HG03135 (cell line): Measurements from ENCODE around the gene DNASE1L2.

Experiments
- ATAC-seq: cut with Tn5 transposase; IDR thresholded peaks from one replicate; pipeline ENCODE4 v1.9.1; 2021; ENCODE audit warnings: mild to moderate bottlenecking, moderate library complexity; ENCODE audit not compliant: unreplicated experiment

Gene DNASE1L2

DNA sequence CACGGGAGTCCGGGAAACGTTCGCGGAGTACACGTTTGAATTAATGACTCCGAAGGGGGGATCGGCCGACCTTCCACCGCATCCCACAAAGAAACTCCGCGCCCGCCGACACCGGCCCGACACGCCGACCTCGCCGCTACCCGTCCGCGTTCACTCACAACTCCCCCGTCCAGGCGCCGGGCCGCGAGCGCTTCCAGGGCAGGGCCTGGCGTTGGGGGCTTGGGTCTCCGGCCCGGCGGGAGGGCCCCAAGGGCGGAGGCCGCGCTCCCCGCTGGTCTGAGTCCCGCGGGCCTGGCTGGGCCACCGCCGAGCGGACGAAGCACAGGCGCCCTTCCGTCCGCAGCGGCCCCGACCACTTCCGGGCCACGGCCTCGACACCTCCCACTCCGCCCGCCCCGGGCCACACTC lies 31.3 kb downstream of the DNASE1L2 start:
- ATAC-seq, result peak; percentile 51

DNA sequence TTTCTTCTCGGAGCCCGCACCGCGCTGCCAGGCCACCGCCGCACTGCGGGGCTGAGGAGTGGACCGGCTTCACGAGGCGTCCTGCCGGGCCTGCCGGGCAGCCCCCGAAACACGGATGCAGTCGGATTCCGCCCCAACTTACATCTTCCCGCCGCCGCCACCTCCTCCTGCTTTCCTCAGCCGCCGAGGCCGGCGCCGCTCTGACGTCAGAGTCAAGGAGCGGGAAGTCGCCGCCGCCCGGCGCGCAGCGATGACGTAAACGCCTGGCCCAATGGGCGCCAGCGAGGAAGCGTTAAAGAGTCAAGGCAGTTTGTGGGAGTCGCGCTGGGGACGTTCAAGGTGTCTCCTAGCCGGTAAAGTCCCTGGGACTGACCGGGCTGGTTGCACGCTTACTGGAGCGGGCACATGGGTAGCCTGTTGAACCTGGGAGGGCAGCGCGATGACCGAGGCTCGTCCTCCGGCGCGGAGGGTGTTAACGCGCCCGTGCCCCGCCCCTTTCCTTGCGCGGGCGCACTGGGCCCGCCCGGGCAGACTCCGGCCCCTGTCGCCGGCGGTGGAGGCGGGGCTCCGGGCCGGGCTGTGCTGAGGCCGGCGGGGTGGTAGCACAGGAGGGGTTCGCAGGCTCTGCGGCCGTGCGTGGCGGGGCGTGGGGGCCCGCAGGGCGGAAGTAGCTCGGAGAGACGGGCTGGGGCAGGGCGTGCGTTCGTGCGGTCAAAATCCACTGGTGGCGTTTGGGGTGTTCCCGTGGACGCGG lies 31.8 kb downstream of the DNASE1L2 start, which contains the start of gene RNPS1:
TSS of gene RNPS1 (minus strand) at position 214 of the 754 bp plus-strand sequence. CDS start 3,483 bp downstream, outside the sequence.
- peak; percentile 77 for ATAC-seq

DNA sequence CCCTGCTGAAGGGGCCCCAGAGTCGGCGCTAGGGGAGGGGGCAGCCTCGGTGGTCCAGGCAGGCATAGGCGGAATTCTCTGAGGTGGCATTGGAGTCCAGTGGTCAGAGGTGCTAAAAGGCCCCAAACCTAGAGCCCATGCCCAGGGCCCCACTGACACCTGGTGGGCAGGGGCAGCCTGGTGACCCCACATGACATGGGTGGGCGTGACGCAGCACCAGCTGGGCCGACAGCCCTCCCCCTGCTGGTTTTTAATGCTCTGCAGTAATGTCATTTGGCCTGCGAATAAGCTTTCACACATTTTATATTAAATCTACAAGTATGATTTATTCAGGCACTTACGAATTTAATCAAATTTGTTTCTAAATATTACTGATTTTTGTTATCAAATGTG lies 33.8 kb downstream of the DNASE1L2 start:
- ATAC-seq, result no peak

GRCh38 chr16:2270588-2271470 lies 34.6 kb downstream of the DNASE1L2 start:
- no peak for ATAC-seq

DNA sequence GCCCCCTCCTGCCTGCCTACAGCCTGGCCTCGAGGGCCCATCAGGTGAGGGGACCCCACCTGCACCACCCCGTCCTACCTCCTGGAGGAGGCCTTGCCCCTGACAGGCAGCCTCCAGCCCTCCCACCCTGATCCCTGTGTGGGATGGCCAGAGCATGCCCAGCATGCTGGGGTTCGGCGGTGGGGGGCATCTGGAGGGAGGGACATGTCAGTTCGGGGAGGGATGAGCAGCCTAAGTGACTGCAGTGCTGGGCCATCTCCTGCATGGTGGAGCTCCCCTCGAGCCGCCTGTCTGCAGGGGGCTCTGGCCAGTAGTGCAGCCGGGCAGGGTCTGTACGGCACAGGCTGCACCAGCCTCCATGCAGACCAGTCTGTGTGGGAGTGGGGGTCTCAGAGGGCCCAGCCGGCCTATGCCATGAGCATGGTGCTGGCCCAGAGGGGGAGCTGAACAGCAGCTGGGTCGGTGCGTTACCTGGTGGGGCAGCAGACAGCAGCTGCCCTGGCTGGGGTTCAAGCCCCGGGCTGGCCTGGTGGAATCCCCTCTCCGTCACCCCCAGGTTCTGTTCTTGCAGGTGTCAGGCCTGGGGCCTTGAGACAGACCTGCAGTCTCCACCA lies 35.7 kb downstream of the DNASE1L2 start:
- no peak for ATAC-seq

GRCh38 chr16:2273484-2273883 lies 37.2 kb downstream of the DNASE1L2 start:
- no peak for ATAC-seq

GRCh38 chr16:2273931-2274330 lies 37.7 kb downstream of the DNASE1L2 start:
- no peak for ATAC-seq

DNA sequence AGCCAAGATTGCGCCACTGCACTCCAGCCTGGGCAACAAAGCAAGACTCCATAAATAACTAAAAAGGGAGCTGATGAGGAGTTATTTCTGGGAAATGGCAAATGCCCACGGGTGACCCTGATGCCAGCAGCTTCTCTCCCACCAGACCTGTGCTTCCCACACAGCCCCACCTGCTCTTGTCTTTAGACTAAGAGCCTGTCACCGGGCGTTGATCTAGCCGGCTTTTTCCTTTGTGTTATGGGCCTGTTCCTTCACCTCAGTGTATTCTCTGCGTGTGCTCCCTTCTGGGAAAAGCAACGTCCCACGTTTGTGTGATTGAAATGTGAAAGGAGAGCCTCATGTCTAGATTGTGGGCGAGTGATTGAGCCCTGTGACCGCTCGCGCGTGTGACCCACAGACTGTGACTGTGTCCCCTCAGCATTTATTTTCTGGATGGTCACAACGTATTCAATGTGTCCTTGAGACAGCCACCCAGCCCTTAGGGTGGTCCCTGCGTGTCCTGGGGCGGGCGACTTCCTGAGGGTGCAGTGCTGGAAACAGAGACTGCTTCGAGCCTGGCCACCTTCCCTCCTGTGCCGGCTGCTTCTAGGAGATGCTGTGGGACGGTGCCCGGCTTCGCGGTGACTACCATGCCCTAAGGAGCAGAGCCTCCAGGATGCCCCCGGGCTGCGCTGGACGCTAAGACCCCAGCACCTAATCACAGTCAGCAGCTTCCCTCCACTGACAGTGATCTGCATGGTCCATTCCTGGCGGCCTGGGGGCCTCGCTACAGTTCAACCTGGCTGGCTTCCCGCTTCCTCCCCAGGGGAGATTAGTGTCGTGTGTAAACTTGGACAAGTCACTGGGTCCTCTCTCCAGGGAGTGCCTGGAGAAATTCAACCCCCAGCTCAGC lies 39.5 kb downstream of the DNASE1L2 start:
- no peak for ATAC-seq

DNA sequence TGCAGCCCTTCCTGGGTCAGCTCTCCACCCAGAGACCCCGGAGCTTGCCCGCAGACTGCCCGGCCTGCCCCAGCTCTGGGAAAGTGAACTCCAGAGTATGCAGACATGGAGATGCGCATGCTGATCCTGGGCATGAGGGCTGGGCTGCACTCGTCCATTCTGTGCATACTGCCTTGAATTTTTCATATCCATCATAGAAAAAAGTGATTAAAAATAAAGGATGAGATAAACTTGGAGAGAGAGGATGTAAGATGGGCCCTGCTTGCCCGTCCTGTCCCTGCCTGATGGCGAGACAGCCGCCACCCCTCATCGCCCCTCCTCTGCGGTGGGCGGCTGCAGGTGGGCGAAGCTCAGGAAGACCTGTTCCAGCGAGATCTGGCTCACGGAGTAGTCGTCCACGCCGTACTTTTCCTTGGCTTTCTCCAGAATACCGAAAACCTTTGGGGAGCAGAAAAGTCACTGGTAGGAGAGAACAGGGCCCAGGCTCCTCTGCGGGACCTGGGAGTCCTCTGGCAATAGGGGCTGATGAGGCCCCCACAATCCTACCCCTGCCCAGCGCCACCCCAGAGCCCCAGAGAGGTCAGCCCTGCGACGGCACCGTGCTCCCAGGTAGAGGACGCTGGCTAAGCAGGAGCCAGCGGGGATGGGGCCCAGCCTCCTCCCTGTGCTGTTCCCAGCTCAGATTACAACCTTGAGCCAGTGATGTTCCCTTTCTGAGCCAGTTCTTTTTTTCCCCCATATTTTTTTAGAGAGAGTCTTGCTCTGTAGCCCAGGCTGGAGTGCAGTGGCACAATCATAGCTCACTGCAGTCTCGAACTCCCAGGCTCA lies 40.3 kb downstream of the DNASE1L2 start:
- ATAC-seq, result no peak

- no peak for ATAC-seq
These were observed 41.4 kb downstream of the DNASE1L2 start for GRCh38 chr16:2277466-2278271.

DNA sequence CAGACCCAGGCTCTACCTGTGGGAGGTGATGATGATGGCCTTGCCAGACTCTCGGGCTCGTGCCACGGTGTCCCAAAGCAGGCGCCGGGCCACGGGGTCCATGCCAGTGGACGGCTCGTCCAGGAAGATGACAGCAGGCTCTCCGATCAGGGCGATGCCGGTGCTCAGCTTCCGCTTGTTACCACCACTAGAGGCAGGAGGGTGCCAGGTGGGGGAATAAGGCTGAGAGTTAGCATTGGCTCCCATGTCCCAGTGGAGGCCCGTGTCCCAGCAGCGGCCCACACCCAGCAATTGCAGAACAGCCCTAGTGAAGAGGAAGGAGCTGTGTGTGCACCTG lies 42.0 kb downstream of the DNASE1L2 start:
- ATAC-seq, result no peak

- no peak for ATAC-seq
These were observed 42.9 kb downstream of the DNASE1L2 start for GRCh38 chr16:2278956-2279800.

GRCh38 chr16:2280461-2280860 lies 44.2 kb downstream of the DNASE1L2 start:
- no peak for ATAC-seq

- no peak for ATAC-seq
These were observed 44.8 kb downstream of the DNASE1L2 start for GRCh38 chr16:2280981-2281542.

DNA sequence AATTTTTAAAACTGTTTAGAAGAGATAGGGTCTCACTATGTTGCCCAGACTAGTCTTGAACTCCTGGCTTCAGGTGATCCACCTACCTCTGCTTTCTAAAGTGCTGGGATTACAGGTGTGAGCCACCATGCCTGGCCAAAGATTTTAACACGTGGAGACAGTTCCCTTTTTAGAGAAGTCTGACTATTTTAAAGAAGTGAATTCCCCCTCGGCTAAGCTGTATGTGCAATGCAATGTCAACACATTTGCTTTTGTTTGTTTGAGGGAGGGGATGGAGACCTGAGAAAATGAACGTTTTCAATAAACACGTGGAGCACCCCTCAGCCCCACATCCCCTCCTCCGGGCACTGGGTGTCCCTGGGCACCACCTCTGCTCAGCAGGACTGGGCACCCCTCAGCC lies 46.0 kb downstream of the DNASE1L2 start:
- ATAC-seq, result no peak

GRCh38 chr16:2282866-2283555 lies 46.8 kb downstream of the DNASE1L2 start:
- ATAC-seq, result no peak
